GM12875 (cell line): Measurements from ENCODE around the gene ANKRD31.

ENCODE experiments used
- H3K4me3 ChIP-seq: one replicate; pipeline ENCODE4 v1.5.1; 2011; ENCODE audit warnings: low read depth, low read length, control low read depth
- CTCF ChIP-seq: IDR thresholded peaks from 2 replicates; pipeline ENCODE4 v1.5.1; 2011; ENCODE audit warnings: low read depth, mild to moderate bottlenecking, control low read depth, inconsistent platforms, low read length, moderate library complexity, borderline replicate concordance; ENCODE audit not compliant: insufficient read depth

ANKRD31 gene, protein sequence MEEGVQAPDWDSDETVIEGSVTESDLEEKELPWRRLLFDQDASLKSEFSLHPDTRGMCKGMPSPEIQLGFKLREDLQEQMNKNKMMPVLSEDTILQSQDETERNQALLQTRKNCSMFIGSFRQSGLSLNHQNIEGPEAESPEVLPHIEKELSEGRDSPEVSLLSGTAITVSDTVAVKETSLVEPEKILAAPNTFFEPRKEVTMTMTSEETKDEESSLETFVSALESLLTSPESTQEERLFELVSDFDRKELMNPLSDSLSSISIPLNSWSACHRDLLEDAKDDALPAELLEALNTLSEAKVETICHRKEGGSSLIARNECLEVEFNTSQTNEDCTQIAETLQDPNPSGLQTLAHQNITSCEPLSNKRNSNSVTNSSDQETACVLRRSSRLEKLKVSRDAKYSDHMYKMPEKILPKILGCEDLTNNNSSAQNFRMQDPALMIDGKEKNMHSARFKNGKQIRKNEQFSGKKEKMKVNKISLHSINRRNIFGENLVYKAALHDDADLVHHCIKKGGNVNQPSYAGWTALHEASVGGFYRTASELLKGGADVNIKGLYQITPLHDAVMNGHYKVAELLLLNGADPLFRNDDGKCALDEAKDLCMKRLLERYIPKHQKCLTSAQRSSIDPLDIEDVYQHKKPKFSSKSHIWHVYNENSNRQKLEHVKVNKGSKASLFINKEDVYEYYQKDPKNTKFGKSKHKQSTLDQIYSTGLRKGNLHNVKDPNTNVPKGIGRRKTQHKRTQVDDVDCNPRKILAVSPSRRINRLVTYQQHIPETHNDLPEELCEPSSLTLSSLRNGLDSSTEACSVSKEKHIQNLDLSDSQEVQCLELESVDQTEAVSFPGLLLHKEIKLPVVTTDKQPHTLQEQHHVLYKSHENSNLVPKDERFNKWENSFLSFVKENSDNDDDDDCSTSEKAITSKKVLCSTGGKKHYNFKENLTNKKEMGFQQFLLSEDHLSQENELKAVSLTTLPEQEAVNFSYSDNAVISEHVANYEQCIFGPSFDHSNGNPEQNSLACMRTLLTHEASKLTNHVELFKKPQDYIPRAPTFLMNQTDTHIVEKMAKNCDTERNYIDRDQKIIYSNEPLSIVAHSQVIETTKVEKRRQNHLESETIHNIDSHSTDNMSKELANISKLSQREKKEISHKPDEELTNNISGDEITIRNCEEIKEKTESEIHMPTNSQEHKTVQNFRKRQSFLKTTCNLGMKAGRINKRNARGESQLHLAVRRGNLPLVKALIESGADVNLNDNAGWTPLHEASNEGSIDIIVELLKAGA (N-terminal part only)

DNA sequence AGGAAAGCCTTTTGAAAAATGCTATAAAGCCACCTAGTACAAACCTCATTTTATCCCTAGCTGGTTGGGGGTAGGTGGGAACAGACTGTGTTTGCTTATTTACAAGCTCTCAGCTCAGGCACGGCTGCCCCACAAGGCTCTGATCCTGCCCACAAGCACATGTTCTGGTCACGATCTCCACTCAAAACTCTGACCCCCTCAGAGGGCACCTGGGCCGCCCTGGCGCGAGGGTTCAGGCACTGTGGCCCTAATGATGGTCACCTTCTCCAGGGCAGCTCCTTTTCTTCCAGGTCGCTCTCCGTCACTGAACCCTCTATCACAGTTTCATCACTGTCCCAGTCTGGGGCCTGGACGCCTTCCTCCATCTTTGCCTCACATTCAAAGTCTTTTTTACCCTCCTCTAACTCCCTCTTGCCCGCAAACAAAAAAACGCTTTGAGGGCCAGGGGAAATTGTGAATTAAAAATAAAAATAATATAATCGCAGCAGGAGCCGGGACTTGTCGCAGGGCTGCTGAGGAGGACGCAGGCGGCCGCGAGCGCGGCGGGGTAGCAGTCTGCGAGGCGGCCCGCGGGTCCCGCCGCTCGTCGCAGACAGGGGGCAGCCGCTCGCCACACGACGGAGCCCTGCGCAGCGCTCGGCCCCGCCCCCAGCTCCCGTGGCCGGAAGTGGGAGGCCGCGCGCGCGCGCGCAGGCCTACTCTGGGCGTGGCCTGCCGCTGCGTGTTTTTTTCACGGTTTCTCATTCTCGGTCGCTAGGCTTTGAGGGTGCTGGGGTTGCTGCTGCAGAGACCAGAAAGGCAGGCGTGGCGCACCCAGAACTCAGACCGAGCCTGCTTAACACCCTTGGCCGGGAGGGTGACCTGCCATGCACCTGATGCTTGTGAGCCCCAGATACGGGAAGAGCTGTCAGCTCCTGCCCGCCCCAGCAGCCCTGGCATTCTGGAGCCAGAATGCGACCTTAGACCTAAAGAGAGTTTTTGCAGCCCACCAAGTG lies at the start of gene ANKRD31:
TSS of gene ANKRD31 (minus strand) at position 557 of the 995 bp plus-strand sequence. CDS start at position 365, 192 bp downstream.
- H3K4me3 ChIP-seq: peak within 1 kb of the TSS; percentile 91
- peak; percentile 87 for TF ChIP-seq CTCF

DNA sequence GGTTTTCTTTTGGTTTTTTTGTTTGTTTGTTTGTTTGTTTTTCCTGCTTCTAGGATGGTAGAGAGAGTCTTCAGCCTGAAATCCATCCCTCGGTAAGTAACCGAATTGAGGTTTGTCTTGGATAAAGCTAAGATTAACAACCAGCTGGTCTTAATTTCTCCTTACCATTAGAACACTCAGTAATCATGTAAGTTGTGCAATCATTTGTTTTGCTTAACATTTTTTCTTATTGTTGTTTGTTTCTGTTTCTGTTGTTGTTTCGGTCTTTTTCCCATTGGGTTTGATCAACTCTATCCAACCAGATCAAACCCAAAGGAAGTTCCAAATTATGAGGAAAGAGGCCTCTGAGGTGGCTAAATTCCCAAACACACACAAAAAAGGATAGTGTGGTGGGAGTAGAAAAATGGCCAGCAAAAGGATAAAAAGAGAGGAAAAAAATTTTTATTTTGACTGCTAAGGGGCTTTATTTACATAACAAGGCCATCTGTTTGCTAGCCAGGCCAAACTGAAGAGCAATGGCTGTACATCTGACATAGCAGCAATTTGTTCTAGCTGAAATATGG lies 49.6 kb upstream of the ANKRD31 start:
- no peak overlapping the region for H3K4me3 ChIP-seq
- no peak for TF ChIP-seq CTCF

- no peak for TF ChIP-seq CTCF
Measured at GRCh38 chr5:75282581-75282980, 45.9 kb upstream of the ANKRD31 start.

DNA sequence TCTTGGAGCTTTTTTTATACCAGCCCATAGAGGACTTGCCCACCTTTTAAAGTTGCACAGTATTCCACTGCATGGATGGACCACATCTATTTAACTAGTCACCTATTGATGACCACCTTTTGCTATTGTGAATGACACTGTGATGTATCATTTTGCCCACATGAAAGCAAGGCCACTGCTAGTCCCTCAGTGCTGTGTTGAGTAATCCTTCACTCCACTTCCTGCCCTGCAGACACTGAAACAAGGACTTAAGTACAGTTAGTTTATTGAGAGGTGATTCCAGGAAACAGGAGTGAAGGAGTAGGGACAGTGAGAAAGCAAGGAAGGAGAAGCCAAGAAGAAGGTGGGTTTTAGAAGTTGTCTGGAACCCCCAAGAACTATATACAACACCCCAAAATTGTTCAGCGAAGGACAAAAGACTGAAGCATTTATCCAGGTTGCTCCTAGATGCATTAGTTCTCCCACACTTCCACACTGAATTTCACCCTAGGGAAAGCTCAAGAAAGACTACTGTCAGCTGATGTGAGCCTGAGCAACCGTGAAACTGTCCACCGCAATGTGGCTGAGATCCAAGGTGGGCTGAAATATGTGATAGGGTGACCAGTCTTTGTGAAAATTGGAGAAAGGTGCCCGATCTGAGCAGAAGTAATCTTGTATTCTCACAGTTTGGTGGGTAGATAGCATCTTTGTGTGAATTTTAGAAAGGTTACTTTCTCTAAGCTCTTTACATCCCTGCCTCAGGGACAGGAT lies 45.2 kb upstream of the ANKRD31 start:
- TF ChIP-seq CTCF: no peak
- H3K4me3 ChIP-seq: no peak overlapping the region

More at GRCh38 chr5:75282581-75282980, 45.9 kb upstream of the ANKRD31 start:
- no peak overlapping the region for H3K4me3 ChIP-seq

DNA sequence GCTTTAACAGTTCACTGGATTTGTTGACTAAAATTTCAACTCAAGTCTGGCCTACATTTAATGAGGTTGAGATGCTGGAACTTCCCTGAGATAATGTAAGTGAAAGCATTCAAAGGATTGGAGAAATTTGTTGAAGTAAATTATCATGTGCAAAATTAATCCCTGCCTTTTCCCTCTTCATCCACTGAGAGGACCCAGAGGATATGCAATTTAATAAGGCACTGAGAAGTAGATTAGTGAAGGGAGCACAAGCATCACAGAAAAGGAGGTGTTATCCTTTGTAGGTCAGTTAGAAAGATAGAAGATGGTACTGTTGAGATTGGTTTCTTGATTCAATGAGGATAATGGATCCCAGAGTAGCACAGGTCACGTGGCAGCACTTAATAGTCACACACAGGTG lies 42.6 kb upstream of the ANKRD31 start:
- no peak for TF ChIP-seq CTCF

More for the DNA sequence above, 42.6 kb upstream of the ANKRD31 start:
- no peak overlapping the region for H3K4me3 ChIP-seq
